Rectal smooth muscle tissue (tissue), 1 donor: Measurements from ENCODE around the gene DPM1.

Experiments
- H3K27ac ChIP-seq: one replicate; pipeline ENCODE4 v1.7.0; 2013; ENCODE audit warnings: low read depth, low read length, inconsistent platforms
- H3K27me3 ChIP-seq: one replicate; pipeline ENCODE4 v1.7.0; 2013; ENCODE audit warnings: low read length; ENCODE audit not compliant: control insufficient read depth, insufficient read depth
- H3K36me3 ChIP-seq: one replicate; pipeline ENCODE4 v1.7.0; 2013; ENCODE audit warnings: low read length; ENCODE audit not compliant: control insufficient read depth, insufficient read depth
- H3K4me1 ChIP-seq: one replicate; pipeline ENCODE4 v1.7.0; 2013; ENCODE audit warnings: low read length; ENCODE audit not compliant: control insufficient read depth, insufficient read depth
- H3K4me3 ChIP-seq: one replicate; pipeline ENCODE4 v1.7.0; 2013; ENCODE audit warnings: low read length
- H3K9ac ChIP-seq: one replicate; pipeline ENCODE4 v1.7.0; 2013; ENCODE audit warnings: low read length

DPM1 gene

DNA sequence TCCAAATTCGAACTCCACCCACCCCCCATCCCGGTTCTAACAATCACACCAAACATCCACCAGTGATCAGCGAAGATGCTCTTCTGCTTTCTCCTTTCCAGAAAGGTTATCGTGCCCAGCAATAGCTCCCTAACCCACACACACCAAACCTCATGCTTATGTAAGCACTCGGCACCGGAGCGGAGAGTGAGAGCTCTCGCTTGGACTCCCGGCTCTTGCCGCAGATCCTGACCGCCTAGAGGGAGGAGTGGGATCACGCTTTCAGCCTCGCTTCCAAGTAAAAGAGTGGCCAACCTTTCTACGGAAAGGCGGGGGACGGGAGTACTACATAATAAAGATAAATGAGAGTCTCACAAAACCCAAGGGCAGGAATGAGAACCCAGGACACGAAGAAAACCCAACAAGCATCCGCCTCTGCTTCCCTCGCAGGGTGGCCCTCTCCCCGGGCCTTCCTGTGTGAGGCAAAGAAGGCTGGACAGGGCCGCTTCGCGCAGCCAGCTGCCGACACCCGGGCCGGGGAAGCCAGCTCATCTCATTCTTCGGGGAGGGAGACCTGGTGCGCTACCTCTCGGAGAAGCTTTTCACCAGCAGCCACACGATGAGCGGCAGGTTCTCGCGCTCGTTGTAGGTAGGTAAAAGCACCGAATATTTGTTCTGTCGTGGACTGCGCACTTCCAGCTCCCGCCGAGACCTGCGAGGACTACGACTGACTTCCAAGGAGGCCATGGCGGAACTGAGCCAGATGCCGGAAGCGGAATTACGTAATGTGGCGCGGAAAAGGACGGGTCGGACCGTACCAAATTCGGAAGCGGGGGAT lies at the start of gene DPM1:
Gene DPM1, minus strand, starts transcription at position 735 of the 817 bp plus-strand sequence. Its CDS starts 9 bp downstream, at position 726.
- H3K27me3 ChIP-seq: no peaks in the 10 kb centered on the region
- H3K4me3 ChIP-seq: peak within 1 kb of the TSS; percentile 98
- H3K36me3 ChIP-seq: peaks cover 7% of the 10 kb centered on the region
- H3K27ac ChIP-seq: peak within 1 kb of the TSS; percentile 89
- H3K4me1 ChIP-seq: peaks cover 17% of the 10 kb centered on the region
- H3K9ac ChIP-seq: peak within 1 kb of the TSS; percentile 89

DNA sequence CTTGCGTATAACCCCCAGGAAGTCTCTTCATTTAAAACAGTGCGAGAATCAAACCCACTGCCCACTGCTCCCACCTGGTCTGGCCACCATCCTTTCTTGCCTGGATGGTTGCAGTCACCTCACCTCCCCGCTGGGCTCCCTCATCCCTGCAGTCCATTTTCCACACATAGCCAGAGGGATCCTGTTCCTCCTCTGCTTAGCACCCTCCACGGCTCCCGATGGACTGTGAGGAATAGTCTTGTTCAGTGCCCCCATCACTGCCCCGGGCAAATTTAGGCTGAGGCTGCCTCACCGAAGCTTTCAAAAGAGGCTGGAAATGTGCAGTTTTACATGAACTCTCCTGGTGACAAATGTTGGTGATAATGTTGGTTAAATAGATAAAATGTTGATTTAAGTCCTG lies 46.9 kb upstream of the DPM1 start:
- Histone ChIP-seq H3K9ac (no peak overlapping the region), H3K4me3 (no peak overlapping the region), H3K4me1 (no peaks in the 10 kb centered on the region), H3K27me3 (peaks cover 3% of the 10 kb centered on the region), H3K36me3 (no peaks in the 10 kb centered on the region), H3K27ac (no peak overlapping the region)

DNA sequence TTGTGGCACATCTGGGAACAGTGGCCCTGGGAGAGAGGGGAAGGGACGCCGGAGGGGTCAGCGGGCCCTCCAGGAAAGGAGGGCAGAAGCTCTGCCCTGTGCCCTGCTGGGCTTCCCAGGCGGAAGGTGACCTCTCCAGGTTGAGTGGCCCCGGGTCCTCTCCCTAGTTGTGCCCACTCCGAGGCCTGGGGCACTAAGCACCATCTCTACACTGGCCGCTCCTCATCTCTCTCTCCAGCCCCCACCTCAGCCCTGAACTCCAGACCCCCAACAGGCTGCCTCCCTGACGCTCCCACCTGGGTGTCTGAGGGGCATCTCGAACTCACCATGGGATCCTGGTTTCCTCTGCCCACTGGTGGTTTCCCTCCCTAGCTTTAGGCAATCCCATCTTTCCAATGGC lies 46.4 kb upstream of the DPM1 start:
- Histone ChIP-seq H3K9ac (no peak overlapping the region), H3K4me1 (no peaks in the 10 kb centered on the region), H3K36me3 (no peaks in the 10 kb centered on the region), H3K27ac (no peak overlapping the region), H3K27me3 (peaks cover 3% of the 10 kb centered on the region), H3K4me3 (no peak overlapping the region)

DNA sequence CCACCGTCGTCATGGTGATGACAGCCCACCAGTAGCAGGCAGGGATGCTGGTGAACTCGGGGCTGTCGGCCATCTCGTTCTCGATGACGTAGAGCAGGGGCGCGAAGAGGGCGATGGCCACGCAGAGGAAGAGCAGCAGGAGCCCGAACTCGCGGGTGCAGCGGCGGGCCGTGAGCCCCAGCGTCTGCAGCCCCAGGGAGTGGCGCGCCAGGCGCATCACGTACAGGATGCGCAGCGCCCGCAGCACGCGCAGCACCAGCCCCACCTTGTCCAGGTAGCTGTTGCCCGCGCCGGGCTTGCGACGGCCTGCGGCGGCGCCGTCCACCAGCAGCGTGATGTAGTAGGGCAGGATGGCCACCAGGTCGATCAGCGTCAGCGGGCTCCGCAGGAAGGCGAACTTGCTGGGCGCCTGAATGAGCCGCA lies 46.0 kb upstream of the DPM1 start:
- Histone ChIP-seq H3K27me3 (peaks cover 2% of the 10 kb centered on the region), H3K27ac (no peak overlapping the region), H3K36me3 (no peaks in the 10 kb centered on the region), H3K4me3 (no peak overlapping the region), H3K9ac (no peak overlapping the region), H3K4me1 (no peaks in the 10 kb centered on the region)

DNA sequence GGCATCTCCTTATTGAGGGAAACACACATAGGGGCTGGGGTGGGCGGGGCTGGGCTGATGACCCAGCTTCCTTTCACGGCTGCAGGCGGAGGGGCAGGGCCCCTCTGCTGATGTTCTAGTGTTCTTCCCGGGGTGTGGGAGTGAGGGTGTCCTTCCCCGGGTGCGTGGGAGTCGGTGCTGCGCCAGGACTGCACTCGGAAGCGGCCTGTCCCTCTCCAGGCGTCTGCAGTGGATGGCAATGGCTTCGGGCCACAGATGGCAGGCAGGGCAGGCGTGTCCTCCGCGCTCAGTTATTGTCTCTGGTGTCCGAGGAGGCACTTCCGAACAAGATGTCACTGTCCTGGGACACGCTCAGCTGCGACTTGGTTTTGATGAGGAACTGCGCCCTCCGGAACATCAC lies 45.4 kb upstream of the DPM1 start:
- Histone ChIP-seq H3K27me3 (peaks cover 4% of the 10 kb centered on the region), H3K4me1 (no peaks in the 10 kb centered on the region), H3K27ac (no peak overlapping the region), H3K36me3 (no peaks in the 10 kb centered on the region), H3K4me3 (no peak overlapping the region), H3K9ac (no peak overlapping the region)

DNA sequence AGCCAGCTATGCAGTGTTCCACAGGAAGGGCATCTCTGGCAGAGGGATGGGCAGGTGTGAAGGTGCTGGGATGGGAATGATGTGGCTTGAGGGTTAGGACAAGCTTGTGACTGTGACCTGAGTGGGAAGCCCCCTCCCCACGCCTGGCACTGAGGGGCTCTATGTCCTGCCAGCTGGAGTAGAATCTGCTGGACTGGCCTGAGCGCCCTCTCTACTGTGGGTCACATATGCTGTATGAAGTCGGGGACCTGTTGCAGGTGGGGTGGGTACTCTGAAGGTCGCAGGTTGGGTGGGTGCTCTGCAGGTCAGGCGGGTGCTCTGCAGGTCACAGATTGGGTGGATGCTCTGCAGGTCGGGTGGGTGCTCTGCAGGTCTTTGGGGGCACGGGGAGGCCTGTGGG lies 44.3 kb upstream of the DPM1 start:
- H3K4me3 ChIP-seq: no peak overlapping the region
- peaks cover 4% of the 10 kb centered on the region for H3K27me3 ChIP-seq
- H3K9ac ChIP-seq: no peak overlapping the region
- no peaks in the 10 kb centered on the region for H3K4me1 ChIP-seq
- H3K27ac ChIP-seq: no peak overlapping the region
- no peaks in the 10 kb centered on the region for H3K36me3 ChIP-seq

DNA sequence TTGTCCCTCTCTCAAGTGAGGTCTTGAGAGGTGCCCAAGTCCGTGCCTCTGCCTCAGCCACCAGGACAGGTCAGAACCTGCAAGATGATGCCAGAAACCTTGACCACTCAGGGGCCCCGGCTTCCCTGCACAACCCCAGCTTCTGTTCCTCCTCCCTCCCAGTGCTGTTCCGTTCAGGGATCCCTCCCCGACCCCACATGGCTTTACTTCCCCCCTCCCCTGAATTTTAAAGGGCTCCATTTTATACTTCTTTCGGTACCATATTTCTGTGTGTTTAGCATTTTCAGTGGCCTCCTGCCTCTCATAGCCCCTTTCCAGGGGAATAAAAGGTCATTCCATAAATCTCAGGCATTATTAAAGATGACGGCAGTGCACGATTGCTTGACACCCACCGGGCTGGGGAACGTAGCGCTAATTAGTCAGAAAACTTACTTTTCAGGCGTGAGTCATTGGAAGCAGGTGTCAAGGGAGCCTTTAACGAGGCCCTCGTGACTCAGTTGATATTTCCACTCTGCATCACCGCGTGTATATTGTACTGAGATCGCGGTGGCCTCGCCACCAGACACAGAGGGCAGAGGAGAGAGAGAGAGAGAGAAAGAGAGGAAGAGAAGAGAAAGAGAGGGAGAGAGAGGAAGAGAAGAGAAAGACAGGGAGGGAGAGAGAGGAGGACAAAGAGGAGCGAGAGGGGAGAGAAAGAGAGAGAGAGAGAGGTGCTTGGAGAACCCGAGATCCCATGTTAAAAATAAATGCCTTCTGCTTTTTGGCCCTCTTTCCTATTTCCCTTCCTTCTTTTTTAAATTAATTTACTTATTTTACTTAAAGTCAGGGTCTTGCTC lies 43.3 kb upstream of the DPM1 start:
- Histone ChIP-seq H3K9ac (no peak overlapping the region), H3K27me3 (peaks cover 4% of the 10 kb centered on the region), H3K36me3 (no peaks in the 10 kb centered on the region), H3K27ac (no peak overlapping the region), H3K4me3 (no peak overlapping the region), H3K4me1 (no peaks in the 10 kb centered on the region)

DNA sequence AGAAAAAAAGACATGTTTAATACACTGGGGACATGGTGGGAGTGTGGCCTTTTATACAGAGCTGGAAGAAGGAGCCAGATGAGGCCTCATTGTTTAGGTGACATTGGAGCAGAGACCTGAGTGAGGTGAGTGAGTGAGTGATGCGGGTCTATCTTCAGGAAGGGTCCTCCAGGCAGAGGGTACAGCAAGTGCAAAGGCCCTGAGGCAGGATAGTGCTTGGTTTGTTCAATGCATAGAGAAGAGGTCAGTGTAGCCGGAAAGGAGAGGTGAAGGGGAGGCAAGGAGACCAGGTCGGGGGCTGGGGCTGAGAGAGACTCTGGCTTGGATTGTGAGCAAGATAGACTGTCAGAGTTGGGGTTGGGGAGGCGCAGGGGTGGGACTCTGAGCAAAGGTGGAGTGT lies 41.0 kb upstream of the DPM1 start:
- Histone ChIP-seq H3K27ac (no peak overlapping the region), H3K4me3 (no peak overlapping the region), H3K27me3 (peaks cover 4% of the 10 kb centered on the region), H3K4me1 (no peaks in the 10 kb centered on the region), H3K9ac (no peak overlapping the region), H3K36me3 (no peaks in the 10 kb centered on the region)

DNA sequence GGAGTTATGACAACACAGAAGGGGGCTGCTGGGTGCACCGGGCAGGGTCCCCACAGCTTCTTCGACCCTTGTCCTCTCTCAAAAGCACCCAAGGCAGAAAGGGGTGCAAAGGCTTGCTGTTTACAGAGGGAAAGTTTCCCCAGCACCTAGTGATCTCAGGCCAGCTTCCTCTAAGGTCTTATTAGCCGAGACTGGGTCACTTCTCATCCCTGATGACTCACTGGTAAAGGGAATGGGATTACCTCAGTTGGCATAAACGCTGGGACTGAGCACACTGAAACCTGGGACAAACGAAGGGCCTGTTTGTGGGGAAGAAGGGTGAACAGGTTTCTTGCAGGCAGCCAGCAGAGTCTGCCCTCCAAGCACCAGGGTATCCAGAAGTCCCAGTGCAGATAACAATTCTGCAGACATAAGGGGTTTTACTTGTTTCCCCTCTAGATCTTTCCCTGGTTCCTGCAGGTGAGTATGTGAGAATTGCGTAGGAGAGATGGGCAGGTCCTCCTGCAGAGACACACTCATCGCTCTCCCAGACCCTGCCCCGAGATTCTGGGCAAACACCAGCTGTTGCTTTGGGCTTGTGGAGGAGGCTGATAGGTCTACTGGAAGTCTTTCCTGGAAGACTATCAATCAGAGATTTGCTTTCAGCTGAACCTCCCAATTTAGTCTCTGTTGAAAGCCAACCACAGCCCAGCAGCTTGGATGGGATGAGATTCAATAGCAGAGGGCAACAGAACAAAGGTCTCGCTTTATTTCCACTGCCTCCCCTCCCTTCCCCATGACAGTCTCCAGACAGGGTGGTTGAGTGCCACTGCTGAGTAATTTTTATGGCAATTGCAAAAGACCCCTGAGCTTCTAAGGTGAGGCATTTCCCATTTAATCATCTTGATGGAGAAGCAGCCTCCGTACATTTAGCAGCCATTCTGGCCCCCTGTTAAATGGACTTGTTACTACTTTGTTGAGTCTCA lies 38.9 kb upstream of the DPM1 start:
- Histone ChIP-seq H3K4me3 (no peak overlapping the region), H3K9ac (no peak overlapping the region), H3K27ac (no peak overlapping the region), H3K36me3 (no peaks in the 10 kb centered on the region), H3K4me1 (no peaks in the 10 kb centered on the region), H3K27me3 (peaks cover 4% of the 10 kb centered on the region)

DNA sequence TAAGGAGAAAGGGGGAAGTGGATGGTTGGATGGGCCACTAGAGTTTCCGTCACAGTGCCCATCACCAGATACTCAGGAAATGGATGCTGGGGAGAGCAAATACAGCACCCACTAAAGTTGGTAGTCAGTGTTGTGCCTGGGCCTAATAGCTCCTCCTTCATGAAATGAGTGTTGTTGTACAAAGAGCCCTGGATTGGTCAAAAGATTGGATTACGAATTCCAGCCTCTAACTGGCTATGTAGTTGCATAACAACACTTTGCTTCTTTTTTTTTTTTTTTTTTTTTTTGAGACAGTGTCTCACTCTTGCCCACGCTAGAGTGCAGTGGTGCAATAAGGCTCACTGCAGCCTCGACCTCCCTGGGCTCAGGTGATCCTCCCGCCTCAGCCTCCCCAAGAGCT lies 37.2 kb upstream of the DPM1 start:
- H3K36me3 ChIP-seq: no peaks in the 10 kb centered on the region
- no peak overlapping the region for H3K9ac ChIP-seq
- no peak overlapping the region for H3K4me3 ChIP-seq
- H3K27ac ChIP-seq: no peak overlapping the region
- no peaks in the 10 kb centered on the region for H3K4me1 ChIP-seq
- peaks cover 4% of the 10 kb centered on the region for H3K27me3 ChIP-seq

DNA sequence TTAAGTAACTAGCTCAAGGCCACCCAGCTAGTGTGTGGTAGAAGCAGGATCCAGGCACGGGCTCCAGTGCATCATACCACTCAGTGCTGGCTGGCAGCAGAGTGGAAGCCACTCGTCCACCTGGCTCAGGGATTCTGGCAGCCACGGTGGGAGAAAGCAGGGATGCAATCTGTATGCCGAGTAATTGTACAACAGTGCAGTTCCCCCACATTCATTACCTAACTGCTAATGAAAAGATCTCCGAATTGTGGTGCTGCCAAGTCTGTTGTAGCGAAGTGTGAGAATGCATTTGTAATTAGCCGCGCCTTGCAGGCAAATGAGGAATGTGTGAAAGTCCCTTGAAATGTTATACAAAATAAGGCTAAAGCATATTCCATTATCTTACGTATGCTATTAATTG lies 35.5 kb upstream of the DPM1 start:
- no peak overlapping the region for H3K27ac ChIP-seq
- peaks cover 1% of the 10 kb centered on the region for H3K27me3 ChIP-seq

More for the DNA sequence above, 35.5 kb upstream of the DPM1 start:
- H3K36me3 ChIP-seq: no peaks in the 10 kb centered on the region
- H3K9ac ChIP-seq: no peak overlapping the region
- no peak overlapping the region for H3K4me3 ChIP-seq
- H3K4me1 ChIP-seq: no peaks in the 10 kb centered on the region
